Vagina (tissue), 2 donors: ENCODE measurements around the gene IMPACT. TPM values are rescaled to one million over a fixed set of nuclear protein-coding genes. Genes with fewer than 3 reads are reported as not detected.

Source experiments
- DNase-seq, 2 donors: peaks; one replicate each; pipeline ENCODE4 v3.0.0-alpha.2; 2017; ENCODE audit errors: extremely low spot score in 2 of 2
- H3K27ac ChIP-seq: fragments of 200-600 bp; sonication (generic); one replicate; pipeline ENCODE4 v1.5.1; 2019
- H3K27me3 ChIP-seq: fragments of 200-600 bp; sonication (generic); one replicate; pipeline ENCODE4 v1.5.1; 2019
- H3K36me3 ChIP-seq, 2 donors: fragments of 200-600 bp; sonication (generic); one replicate each; pipeline ENCODE4 v1.5.1; 2017 to 2019
- H3K4me1 ChIP-seq: fragments of 200-600 bp; sonication (generic); one replicate; pipeline ENCODE4 v1.5.1; 2019
- H3K4me3 ChIP-seq, 2 donors: fragments of 200-600 bp; sonication (generic); 1 replicate in 1 of 2; 2 replicates in 1 of 2; pipeline ENCODE4 v1.5.1; 2016 to 2019
- H3K9me3 ChIP-seq: fragments of 200-600 bp; sonication (generic); one replicate; pipeline ENCODE4 v1.5.1; 2019
- POLR2A ChIP-seq, 2 donors: fragments of 450-650 bp; IDR thresholded peaks; one replicate each; pipeline ENCODE4 v1.6.1; 2017; ENCODE audit warnings: antibody characterized with exemption in 2 of 2, mild to moderate bottlenecking in 2 of 2, moderate library complexity in 2 of 2
- POLR2AphosphoS5 ChIP-seq, 2 donors: sonication (generic); formaldehyde crosslinking; IDR thresholded peaks; one replicate each; pipeline ENCODE4 v1.9.0; 2017; ENCODE audit warnings: antibody characterized with exemption in 2 of 2, mild to moderate bottlenecking in 2 of 2, low read depth in 1 of 2; ENCODE audit not compliant: insufficient read depth in 1 of 2
- intact Hi-C: fragments of 100-400 bp; cut with DNase I; formaldehyde crosslinking; loops from one replicate; pipeline ENCODE4 v1.15.1; 2023
- small RNA-seq: library from RNA; depleted of rRNA; stranded (forward); fragments of <200 nt; gene quantifications from one replicate; pipeline ENCODE3, GENCODE V24; 2016
- total RNA-seq: library from RNA; depleted of rRNA; stranded (reverse); fragments of >200 nt; gene quantifications from one replicate; pipeline ENCODE4 v1.2.3, GENCODE V29; 2016
- TF ChIP-seq, protein P1 (sequence below), 3 experiments: fragments of 450-650 bp in 2 of 3; fragments of 200-600 bp in 1 of 3; sonication (generic) in 1 of 3; IDR thresholded peaks; one replicate each; pipeline ENCODE4 v1.5.1; 2017 to 2019; ENCODE audit warnings: antibody characterized with exemption in 3 of 3, mild to moderate bottlenecking in 2 of 3, moderate library complexity in 2 of 3

The IMPACT gene
- total RNA-seq, 1 donor from 2014 or later = 10.3 TPM

DNA sequence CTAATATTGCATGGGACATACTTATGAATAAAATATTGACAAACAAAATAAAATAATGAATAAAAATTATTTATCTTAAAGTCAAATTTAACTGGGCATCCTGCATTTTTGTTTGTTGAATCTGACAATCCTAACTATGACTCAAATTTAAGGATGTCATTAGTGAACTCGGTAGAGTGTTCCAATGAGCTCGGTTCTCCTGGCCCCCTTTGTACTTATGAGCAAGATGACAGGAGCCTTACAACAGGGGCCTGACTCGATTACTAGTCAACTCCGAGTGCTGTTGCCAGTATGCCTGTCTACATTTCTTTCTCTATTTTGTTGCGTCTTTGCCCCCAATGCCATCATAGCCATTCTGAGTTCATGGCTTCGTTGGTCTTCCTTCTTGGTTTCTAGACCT lies 74.3 kb downstream of the IMPACT start:
- no peaks in the 10 kb centered on the region for H3K4me1 ChIP-seq
- intact Hi-C loops = no loop called here
- no peak overlapping the region for H3K4me3 ChIP-seq
- DNase-seq = no peak
- no peaks in the 10 kb centered on the region for H3K27me3 ChIP-seq
- TF ChIP-seq POLR2A (IDR thresholded peaks at IDR 0.05) = no peak
- no peak for TF ChIP-seq POLR2AphosphoS5 (IDR thresholded peaks at IDR 0.05; ENCODE audit: insufficient read depth in 1 of 2, low read depth in 1 of 2)
- TF ChIP-seq, protein P1, sequence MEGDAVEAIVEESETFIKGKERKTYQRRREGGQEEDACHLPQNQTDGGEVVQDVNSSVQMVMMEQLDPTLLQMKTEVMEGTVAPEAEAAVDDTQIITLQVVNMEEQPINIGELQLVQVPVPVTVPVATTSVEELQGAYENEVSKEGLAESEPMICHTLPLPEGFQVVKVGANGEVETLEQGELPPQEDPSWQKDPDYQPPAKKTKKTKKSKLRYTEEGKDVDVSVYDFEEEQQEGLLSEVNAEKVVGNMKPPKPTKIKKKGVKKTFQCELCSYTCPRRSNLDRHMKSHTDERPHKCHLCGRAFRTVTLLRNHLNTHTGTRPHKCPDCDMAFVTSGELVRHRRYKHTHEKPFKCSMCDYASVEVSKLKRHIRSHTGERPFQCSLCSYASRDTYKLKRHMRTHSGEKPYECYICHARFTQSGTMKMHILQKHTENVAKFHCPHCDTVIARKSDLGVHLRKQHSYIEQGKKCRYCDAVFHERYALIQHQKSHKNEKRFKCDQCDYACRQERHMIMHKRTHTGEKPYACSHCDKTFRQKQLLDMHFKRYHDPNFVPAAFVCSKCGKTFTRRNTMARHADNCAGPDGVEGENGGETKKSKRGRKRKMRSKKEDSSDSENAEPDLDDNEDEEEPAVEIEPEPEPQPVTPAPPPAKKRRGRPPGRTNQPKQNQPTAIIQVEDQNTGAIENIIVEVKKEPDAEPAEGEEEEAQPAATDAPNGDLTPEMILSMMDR (IDR thresholded peaks at IDR 0.05) = no peak
- no peak overlapping the region for H3K27ac ChIP-seq
- H3K9me3 ChIP-seq = no peaks in the 10 kb centered on the region
- no peaks in the 10 kb centered on the region for H3K36me3 ChIP-seq

DNA sequence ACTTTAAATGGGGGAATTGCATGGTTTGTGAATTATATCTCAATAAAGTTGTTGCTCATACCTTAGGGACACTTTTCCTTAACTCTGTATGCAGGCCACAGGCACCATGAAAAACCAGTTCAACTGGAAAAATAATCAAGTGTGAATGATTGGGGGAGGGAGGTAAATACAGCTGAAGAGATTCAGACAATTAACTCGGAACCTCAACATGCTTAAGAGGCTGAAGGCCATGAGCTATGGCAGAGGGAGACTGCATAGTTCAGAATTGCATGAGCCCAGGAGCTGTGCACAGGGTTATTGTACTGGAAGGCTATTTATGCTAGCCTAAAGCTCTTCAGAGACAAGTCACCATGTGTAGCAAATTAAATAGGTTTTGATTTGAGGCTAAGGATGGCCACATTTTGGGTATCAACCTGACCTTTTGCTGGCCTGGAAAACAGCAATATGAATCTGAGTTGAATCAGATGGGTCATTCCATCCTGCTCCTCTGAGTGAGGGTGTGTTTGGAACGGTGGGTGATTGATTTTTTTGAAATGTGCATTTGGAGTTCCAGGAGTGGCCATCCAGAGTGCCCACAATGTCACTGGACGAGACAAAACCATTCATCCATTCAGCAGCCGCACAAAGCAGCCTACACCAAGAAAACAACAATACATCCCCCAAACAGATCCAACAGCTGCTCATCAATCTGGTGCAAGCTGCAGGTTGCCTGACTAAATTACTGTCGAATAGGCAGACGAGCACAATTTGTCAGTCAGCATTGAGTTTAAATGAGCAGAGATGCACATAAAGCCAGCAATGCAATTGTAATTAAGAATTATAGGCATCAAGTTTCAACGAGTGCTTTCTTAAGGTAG lies 76.4 kb downstream of the IMPACT start:
- Histone ChIP-seq H3K27ac (no peak overlapping the region), H3K4me3 (no peak overlapping the region), H3K36me3 (no peaks in the 10 kb centered on the region), H3K9me3 (no peaks in the 10 kb centered on the region), H3K27me3 (no peaks in the 10 kb centered on the region), H3K4me1 (no peaks in the 10 kb centered on the region)
- TF ChIP-seq, protein P1 (IDR thresholded peaks at IDR 0.05) = no peak
- TF ChIP-seq POLR2A (IDR thresholded peaks at IDR 0.05) = no peak
- TF ChIP-seq POLR2AphosphoS5 (IDR thresholded peaks at IDR 0.05; ENCODE audit: insufficient read depth in 1 of 2, low read depth in 1 of 2) = no peak
- intact Hi-C loops = no loop called here
- no peak for DNase-seq

Small RNA genes lying within 50 kb of the gene (small RNA-seq; reads per million reads assigned to genes)
- gene RF00019 = not detected

Other genes starting within 250 kb of the IMPACT start
- 33.9 TPM for gene OSBPL1A, start 28.8 kb upstream of the IMPACT start, total RNA-seq
- not detected for gene HRH4, start 34.0 kb downstream of the IMPACT start, total RNA-seq